Stimulated activated CD8-positive, alpha-beta memory T cell treated with anti-CD3 and anti-CD28 coated beads, Interleukin-2, amount 100 ng/mL, for 48 hours (primary cell): ENCODE measurements around the gene HDAC4.

Experiments
- DNase-seq, 2 donors: peaks; one replicate each; pipeline ENCODE4 v3.0.0-alpha.2; 2020; ENCODE audit warnings: low read depth in 2 of 2

Gene HDAC4

GRCh38 chr2:239089884-239090283 is 310.9 kb downstream of the HDAC4 start:
- DNase-seq: no peak

DNA sequence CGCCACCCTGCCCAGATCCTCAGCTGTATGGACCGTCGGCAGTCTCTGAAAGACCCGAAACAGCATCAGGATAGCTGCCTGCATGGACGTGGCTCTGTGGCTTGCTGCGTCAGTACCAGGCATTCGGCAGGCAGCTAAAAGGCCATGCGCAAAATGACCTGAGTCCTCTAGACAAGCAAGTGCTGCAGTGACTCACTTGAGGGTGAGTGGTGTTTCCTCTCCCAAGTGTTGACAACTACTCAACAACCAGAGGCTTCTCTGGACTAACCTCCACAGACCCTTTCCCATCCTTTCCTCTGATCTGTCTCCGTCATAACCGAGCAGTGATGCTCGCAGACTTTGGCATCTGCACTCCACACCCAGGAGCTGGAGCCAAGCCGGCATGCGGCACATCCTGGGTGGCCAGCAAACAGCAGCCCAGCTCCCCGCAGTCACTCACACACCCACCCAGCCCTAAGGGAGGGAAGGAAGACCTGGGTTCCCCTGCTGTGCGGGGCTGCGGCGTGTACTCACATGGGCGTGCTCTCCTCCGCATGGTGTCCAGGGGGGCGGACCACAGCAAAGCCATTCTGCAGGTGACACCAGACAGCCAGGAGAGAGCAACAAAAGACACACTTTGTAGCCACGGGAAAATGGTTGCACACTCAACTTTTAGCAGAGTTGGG is 313.6 kb downstream of the HDAC4 start:
- no peak for DNase-seq

DNA sequence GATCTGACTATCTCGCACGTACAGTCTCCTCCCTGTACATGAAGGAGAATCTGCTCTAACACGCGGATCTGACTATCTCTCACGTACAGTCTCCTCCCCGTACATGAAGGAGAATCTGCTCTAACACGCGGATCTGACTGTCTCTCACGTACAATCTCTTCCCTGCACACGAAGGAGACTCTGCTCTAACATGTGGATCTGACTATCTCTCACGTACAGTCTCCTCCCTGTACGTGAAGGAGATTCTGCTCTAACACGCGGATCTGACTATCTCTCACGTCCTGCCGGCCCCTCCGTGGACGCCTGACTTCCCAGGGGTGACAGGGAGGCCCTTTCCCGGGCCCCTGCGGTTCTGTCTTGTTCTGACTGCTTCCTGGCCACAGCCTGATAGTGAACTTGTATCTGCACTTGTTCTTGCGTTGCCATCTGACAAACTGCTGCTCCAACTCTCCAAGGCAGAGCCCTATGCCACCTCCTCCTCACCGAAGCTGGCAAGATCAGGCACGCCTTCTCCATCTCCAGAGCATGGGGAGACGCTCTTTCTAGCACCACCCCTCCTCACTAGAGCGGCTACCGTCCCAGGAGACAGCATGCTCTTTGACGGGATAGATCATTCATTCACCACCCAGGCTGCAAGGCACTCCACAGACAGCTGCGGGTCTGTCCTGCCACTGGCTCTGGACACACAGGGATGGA is 314.3 kb downstream of the HDAC4 start:
- DNase-seq: no peak

DNA sequence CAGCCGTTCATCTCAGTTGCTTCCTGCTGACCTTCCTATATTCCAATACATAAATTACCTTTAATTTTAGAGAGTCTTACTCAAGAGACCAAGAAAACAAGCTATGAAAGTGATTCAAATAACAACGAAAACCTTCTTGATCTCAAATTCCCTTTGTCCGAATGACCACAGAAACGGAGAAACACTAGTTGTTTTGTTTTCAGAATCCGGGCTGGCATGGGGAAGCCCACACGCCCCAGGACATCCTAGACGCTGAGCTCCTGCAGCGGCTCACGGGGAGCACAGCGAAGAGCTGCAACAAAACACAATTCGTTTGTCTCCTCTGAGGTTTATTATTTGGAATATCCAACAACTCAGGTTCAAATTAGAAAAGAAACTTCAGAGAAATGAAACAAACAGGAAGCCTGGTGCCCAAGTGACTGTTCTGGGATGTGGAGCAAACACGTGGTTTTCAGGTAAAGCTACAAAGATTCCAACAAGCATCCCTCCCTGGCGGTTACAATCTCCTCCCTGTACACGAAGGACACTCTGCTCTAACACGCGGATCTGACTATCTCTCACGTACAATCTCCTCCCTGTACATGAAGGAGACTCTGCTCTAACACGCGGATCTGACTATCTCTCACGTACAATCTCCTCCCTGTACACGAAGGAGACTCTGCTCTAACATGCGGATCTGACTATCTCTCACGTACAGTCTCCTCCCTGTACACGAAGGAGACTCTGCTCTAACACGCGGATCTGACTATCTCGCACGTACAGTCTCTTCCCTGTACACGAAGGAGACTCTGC is 315.4 kb downstream of the HDAC4 start:
- no peak for DNase-seq

GRCh38 chr2:239084007-239084406 is 316.8 kb downstream of the HDAC4 start:
- DNase-seq: no peak

DNA sequence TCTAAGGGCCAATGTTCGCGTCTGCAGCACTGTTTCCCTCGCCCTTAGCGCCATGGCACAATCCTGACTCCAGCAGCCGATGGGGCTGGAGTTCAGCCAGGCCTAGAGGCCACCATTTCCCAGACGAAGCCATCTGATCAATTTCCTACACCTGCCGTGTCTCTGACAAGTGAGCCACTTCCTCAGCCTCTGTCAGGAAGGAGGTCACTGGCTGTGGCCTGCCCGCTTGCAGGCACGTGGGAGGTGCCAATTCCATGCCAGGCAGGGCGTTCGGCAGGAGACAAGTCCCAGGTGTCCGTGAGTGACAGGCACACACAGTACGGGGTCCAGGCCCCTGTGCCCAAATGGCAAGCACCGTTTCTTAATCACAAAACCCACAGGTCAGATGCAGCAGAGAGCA is 318.4 kb downstream of the HDAC4 start:
- no peak for DNase-seq

GRCh38 chr2:239081622-239082021 is 319.2 kb downstream of the HDAC4 start:
- DNase-seq: no peak

DNA sequence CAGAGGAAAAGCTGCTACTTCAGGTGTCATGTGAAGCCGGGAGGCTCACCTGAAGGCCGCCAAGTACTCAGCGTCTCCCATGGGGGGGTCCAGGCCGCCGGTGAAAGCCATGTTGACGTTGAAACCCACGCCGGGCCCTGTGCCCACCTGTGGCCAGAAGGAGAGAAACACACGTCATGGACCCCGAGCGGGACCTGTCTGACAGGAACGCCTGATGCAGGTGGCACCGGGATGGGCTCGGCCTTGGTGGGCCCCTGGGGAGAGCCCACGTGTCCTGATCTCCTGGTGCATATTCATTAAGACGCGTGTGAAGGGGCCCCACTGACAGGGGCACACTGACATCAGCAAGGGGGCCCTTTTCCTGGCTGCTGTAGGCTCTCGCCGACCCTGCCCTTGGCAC is 319.8 kb downstream of the HDAC4 start:
- DNase-seq: no peak

DNA sequence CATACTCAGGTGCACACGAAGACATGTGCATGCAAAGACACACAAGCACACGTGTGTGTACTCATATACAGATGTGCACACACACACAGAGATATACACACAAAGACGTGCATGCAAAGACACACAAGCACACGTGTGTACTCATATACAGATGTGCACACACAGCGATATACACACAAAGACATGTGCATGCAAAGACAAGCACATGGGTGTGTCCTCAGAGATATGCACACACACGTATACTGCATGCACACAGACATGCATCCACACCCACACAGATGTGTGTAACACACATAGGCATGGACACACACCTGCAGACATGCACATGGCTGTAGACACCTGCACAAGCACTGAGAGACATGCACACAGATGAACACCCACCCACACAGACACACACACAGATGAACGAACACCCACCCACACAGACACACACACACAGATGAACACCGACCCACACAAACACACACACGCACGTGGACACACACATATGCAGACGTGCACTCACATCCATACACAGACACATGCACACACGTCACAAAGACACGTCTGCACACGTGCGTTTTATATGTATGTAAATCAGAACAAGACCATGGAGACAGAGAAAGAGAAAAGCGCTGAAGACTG is 321.0 kb downstream of the HDAC4 start:
- no peak for DNase-seq

DNA sequence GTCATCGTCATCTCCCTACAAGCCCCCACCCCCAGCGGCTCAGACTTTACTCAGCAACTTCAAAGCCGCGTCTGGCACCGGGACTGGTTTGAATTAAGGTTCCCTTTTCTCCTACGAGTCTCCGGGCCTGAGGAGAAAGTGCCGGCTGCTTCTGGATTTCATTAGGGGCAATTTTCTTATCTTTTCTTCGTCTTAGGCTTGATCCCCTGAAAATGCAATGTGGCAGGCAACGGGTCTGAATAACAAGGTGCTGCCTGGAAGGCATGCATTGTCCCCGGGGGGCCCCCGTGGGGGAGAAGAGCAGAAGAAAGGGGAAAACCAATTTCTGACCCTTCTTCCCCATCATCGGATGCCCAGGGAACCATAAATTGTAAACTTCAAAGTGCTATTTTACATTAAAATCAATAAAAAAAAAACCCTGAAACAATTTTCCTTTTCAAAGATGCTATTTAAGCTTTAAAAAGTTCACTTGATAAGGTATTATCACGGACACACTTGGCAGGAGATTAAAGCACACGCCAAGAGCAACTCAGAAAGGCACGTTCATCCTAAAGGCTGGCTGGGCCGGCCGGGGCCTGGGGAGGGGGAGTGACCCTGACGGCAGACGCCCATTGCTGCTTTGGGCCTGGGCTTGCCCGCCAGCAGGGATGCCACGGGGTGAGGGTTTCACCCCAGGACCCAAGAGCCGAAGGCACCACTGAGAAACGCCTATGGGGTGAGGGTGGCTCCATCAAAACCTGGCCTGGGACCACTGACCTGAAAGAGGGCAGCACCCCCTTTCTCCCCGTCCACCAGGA is 322.5 kb downstream of the HDAC4 start:
- DNase-seq: no peak

GRCh38 chr2:239077260-239077659 is 323.6 kb downstream of the HDAC4 start:
- DNase-seq: no peak

DNA sequence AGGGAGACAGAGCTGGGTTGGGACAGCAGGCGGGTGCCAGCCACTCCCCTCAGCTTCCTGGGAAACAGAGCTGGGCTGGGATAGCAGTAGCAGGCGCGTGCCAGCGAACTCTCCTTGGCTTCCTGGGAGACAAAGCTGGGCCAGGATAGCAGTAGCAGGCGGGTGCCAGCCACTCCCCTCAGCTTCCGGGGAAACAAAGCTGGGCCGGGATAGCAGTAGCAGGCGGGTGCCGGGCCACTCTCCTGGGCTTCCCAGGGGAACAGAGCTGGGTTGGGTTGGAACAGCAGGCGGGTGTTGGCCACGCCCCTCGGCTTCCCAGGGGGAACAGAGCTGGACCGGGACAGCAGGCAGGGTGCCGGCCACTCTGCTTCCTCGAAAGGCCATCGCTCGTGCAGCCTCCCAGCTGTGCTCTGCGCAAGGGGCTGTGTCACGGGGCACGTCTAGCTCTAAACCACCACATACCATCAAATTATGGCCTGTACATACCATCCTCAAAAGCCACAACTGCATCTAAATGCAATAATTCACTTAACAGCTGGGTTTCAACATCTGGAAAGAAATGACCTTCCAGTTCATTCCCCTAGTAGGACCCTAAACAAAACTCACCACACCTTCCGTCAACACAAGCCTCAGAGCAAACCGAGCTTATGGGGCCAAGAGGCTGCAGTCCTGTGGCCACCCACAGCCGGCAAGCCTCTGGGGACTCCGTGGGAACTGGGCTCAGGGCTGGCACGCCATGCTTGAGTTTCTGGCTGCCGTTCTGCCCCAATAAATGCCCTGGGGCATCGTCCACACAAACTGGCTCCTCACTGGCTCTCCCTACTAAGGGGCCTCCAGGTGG is 324.7 kb downstream of the HDAC4 start:
- no peak for DNase-seq

DNA sequence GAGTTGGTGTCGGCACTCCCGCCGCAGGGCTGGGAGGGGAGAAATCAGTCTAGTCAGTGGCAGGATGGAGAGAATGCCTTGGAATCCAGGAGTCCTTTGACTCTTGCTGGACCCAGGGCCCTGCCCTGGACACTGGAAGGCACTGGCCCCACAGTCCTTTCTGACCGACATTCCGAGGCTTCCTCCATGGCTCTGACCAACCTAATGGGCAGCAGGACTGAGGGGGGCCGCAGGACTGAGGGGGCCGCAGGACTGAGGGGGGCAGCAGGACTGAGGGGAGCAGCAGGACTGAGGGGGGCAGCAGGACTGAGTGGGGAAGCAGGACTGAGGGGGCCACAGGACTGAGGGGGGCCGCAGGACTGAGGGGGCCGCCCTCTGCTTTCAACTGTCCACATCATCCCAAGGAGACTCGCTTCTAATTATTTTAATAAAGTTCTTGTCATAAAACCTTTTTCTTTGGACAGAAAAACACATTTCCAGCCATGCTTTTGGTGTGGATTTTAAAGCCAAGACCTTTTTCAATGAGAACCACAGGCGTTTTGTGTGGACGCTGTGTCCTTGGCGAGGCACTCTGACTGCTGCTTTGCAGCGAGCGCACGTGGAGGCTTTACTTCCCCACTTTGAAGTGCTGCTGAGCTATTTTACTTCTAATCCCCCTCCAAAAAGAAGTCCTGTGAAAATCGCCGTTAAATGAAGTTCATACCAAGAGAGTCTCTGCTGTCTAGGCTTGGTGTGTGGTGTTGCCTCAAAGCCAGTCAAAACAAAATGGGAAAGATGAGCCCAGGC is 326.9 kb downstream of the HDAC4 start:
- DNase-seq: no peak

- DNase-seq: no peak
Measured at GRCh38 chr2:239073270-239073669, 327.6 kb downstream of the HDAC4 start.

- no peak for DNase-seq
Measured at GRCh38 chr2:239072786-239073185, 328.0 kb downstream of the HDAC4 start.

- DNase-seq: no peak
Measured at GRCh38 chr2:239070466-239070865, 330.4 kb downstream of the HDAC4 start.

GRCh38 chr2:239069362-239070333 is 331.2 kb downstream of the HDAC4 start:
- peak; percentile 6 to 12 for DNase-seq

DNA sequence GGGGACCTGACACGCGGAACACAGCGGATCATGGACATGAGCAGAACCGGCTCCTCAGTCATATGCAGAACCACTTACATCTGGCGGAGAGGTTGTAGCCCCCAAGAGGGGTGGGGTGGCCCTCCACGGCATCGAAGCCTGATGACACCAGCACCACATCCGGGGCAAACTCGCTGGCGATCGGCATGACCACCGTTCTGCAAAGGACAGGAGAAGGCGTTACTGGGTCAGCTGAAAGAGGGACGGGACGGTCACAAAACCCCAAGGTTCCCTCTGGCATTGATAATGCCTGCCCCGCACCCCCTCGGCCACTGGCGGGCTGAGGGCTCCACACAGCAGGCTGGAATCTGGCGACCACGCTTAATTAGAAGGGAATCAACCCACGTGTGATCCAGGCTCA is 332.4 kb downstream of the HDAC4 start:
- no peak for DNase-seq
